Ascending aorta (tissue), 2 donors: ENCODE data around the gene IGSF9. TPM values are rescaled to one million over a fixed set of nuclear protein-coding genes. Genes with fewer than 3 reads are reported as not detected.

Experiments
- DNase-seq, 2 donors: peaks; one replicate each; pipeline ENCODE4 v3.0.0-alpha.2; 2019; ENCODE audit warnings: low spot score in 2 of 2
- H3K27ac ChIP-seq, 2 donors: fragments of 200-600 bp; sonication (generic); one replicate each; pipeline ENCODE4 v1.5.1; 2016 to 2017; ENCODE audit warnings: mild to moderate bottlenecking in 1 of 2
- H3K27me3 ChIP-seq: fragments of 200-600 bp; sonication (generic); one replicate; pipeline ENCODE4 v1.5.1; 2017
- H3K36me3 ChIP-seq, 2 donors: fragments of 200-600 bp; sonication (generic); one replicate each; pipeline ENCODE4 v1.5.1; 2016
- H3K4me1 ChIP-seq, 2 donors: fragments of 200-600 bp; sonication (generic); one replicate each; pipeline ENCODE4 v1.5.1; 2016 to 2017; ENCODE audit warnings: mild to moderate bottlenecking in 1 of 2
- H3K4me3 ChIP-seq, 2 donors: fragments of 200-600 bp; sonication (generic); one replicate each; pipeline ENCODE4 v1.5.1; 2016 to 2017; ENCODE audit warnings: mild to moderate bottlenecking in 1 of 2
- H3K9me3 ChIP-seq, 2 donors: fragments of 200-600 bp; sonication (generic); one replicate each; pipeline ENCODE4 v1.5.1; 2016
- intact Hi-C: fragments of 100-400 bp; cut with DNase I; formaldehyde crosslinking; loops from one replicate; pipeline ENCODE4 v1.15.1; 2023
- total RNA-seq: library from RNA; depleted of rRNA; stranded (reverse); fragments of >200 nt; gene quantifications from one replicate; pipeline ENCODE4 v1.1.0, GENCODE V29; 2016
- TF ChIP-seq, protein P1 (sequence below), 3 experiments: fragments of 200-600 bp in 2 of 3; fragments of 450-650 bp in 1 of 3; sonication (generic) in 2 of 3; IDR thresholded peaks; one replicate each; pipeline ENCODE4 v1.5.1; 2016 to 2019; ENCODE audit warnings: antibody characterized with exemption in 3 of 3, mild to moderate bottlenecking in 1 of 3, moderate library complexity in 1 of 3

Gene IGSF9
- total RNA-seq, 1 donor from 2014 or later = 0.11 TPM

DNA sequence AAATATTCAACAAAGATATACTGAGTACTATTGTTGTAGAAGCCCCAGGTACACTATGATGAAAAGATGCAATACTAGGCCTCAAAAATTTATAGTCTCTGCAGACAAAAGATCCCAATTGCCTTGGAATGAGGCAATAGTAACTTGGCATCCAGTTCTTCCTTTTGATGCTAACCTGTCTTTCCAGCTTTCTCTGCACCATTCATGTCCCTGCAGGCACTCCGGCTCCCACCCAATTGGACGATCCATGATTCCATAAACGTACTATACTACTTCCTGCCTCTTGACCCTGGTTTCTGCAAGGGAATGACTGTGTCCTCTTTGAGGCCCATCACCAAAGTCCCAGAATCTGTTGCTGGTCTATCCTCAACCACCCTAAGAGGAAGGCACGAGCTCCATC is 12.1 kb downstream of the IGSF9 start:
- H3K4me1 ChIP-seq = peaks cover 0 to 2% of the 10 kb centered on the region in 2 donors
- TF ChIP-seq, protein P1, sequence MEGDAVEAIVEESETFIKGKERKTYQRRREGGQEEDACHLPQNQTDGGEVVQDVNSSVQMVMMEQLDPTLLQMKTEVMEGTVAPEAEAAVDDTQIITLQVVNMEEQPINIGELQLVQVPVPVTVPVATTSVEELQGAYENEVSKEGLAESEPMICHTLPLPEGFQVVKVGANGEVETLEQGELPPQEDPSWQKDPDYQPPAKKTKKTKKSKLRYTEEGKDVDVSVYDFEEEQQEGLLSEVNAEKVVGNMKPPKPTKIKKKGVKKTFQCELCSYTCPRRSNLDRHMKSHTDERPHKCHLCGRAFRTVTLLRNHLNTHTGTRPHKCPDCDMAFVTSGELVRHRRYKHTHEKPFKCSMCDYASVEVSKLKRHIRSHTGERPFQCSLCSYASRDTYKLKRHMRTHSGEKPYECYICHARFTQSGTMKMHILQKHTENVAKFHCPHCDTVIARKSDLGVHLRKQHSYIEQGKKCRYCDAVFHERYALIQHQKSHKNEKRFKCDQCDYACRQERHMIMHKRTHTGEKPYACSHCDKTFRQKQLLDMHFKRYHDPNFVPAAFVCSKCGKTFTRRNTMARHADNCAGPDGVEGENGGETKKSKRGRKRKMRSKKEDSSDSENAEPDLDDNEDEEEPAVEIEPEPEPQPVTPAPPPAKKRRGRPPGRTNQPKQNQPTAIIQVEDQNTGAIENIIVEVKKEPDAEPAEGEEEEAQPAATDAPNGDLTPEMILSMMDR (IDR thresholded peaks at IDR 0.05) = no peak
- H3K27me3 ChIP-seq = no peaks in the 10 kb centered on the region
- no peaks in the 10 kb centered on the region for H3K36me3 ChIP-seq
- no peak overlapping the region for H3K4me3 ChIP-seq
- H3K9me3 ChIP-seq = no peaks in the 10 kb centered on the region
- intact Hi-C loops = no loop called here
- H3K27ac ChIP-seq = no peak overlapping the region
- no peak for DNase-seq

DNA sequence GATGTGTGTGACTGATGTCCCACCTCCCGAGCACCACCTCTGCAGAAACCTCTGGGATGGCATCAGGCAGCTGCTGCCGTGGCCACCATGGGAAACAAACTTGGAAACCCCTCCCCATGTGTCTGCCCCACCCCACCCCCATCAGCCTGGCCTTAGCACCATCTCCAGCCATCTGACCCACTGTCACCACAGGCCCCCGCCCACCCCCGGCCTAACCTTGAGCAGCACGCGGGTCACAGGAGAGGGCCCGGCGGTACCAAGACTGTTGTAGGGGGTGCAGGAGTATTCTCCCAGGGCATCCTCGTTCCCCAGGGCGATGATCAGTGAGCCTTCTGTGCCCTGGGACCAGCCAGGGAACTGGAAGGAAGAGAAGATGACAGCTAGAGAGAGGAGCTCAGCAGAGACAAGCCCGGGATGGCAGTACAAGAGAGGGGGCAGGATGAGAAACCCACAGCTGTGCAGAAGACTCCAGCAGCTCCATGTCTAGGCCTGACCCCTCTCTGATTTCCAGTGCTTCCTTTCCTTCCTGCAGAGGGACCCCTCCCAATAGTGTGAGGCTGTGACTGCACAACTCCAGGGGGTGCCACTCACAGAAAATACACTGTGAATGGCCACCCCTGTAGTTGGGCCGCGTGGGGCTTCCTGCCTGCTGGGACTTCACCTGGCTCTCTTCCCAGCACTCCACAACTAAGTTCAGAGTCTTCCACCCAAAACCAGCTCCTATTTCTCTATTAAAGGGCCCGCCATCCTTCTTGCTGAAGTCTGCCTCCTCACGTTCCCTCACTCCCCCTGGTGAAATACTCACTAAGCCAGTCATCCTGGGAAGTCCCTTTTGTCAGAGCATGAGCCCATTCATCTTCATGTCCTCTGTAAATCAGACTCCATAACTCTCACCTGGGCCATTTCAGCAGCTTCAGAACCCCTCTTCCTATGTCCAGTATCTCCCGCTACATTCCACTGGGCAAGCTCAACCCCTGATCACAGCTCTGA is 12.8 kb downstream of the IGSF9 start:
- Histone ChIP-seq H3K36me3 (no peaks in the 10 kb centered on the region), H3K9me3 (no peaks in the 10 kb centered on the region), H3K27ac (no peak overlapping the region), H3K27me3 (no peaks in the 10 kb centered on the region), H3K4me1 (peaks cover 0 to 2% of the 10 kb centered on the region in 2 donors), H3K4me3 (no peak overlapping the region)
- TF ChIP-seq, protein P1 (IDR thresholded peaks at IDR 0.05) = no peak
- DNase-seq = no peak
- intact Hi-C loops = no loop called here

DNA sequence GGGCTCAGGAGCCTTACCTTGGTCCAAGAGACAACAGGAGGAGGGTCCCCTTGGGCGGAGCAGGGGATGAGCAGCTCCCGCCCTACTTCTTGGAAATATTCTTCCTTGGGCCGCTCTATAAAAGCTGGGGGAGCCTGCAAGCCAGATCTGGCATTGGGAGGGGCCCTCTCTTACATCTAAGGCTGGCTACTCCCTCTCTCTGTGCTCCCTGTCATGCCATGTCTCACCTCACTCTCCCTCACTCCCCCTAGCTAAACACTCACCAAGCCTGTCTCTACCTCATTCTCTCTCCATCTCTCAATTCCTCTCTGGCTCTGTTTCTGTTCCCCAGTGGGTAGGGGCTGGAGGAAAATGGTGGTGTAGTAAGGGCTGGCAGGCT is 13.6 kb downstream of the IGSF9 start:
- no peak for DNase-seq
- intact Hi-C loops = no loop called here
- Histone ChIP-seq H3K36me3 (no peaks in the 10 kb centered on the region), H3K9me3 (no peaks in the 10 kb centered on the region), H3K27me3 (no peaks in the 10 kb centered on the region), H3K4me3 (no peak overlapping the region), H3K27ac (no peak overlapping the region), H3K4me1 (peaks cover 0 to 2% of the 10 kb centered on the region in 2 donors)
- TF ChIP-seq, protein P1 (IDR thresholded peaks at IDR 0.05) = no peak

DNA sequence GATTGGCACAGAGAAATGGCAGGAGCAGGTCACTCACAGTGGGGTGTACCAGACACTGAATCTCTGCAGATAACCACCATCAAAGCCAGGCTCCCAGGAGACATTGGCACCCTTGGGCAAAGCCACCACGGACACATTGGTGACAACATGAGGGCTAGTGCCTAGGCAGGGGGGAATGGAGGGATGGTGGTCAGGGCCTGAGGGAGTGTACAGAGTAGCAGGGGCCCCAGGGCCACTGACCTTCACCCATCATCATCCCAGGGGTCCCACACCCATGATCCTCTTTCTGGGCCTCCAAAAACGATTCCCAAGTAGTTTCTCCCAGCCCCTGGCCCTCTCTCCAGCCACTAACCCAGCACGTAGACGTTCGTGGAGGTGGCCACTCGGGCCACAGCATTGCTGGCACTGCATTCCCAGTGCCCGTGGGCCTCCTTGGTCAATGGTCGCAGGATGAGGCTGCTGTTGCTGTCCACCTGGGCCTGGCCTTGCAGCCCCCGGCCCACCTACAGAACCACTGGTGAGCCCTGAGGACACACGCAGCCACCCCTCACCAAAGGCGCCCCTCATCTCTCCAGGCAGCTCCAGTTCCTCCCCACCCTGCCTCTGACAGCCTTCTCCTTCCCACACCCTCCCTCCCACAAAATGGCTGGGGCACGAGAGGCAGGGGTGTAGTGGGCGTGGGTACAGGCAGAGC is 14.2 kb downstream of the IGSF9 start:
- Histone ChIP-seq H3K4me3 (no peak overlapping the region), H3K9me3 (no peaks in the 10 kb centered on the region), H3K27ac (no peak overlapping the region), H3K27me3 (no peaks in the 10 kb centered on the region), H3K36me3 (no peaks in the 10 kb centered on the region), H3K4me1 (peaks cover 0 to 2% of the 10 kb centered on the region in 2 donors)
- intact Hi-C loops = no loop called here
- no peak for DNase-seq
- TF ChIP-seq, protein P1 (IDR thresholded peaks at IDR 0.05) = no peak

DNA sequence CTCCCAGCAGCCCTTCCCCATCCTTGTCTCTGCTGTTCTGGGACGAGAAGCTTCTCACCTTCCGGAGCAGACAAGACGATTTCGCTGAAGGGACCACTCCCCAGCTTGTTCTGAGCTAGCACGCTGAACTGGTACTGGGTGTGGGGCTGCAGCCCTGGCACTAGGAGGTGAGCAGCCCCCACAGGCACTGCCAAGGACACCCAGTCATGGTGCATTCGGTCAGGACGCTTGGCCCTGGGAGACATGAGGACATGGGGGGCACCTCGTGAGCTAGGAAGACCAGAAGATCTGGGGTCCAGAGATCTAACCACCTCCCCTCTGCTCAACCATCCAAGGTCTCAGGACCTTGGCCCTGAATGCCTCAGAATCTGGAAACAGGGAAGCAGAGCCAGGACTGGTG is 14.8 kb downstream of the IGSF9 start:
- no peak overlapping the region for H3K4me3 ChIP-seq
- TF ChIP-seq, protein P1 (IDR thresholded peaks at IDR 0.05) = no peak
- intact Hi-C loops = no loop called here
- H3K27ac ChIP-seq = no peak overlapping the region
- no peaks in the 10 kb centered on the region for H3K27me3 ChIP-seq
- no peaks in the 10 kb centered on the region for H3K9me3 ChIP-seq
- no peaks in the 10 kb centered on the region for H3K36me3 ChIP-seq
- DNase-seq = no peak
- peaks cover 0 to 5% of the 10 kb centered on the region in 2 donors for H3K4me1 ChIP-seq
